Gastroesophageal sphincter (tissue), 3 donors: ENCODE results near the gene ANKRD35.

Source experiments
- EP300 ChIP-seq: sonication (generic); formaldehyde crosslinking; IDR thresholded peaks from one replicate; pipeline ENCODE4 v1.6.1; 2017; ENCODE audit warnings: antibody characterized with exemption, mild to moderate bottlenecking
- POLR2A ChIP-seq, 2 donors: fragments of 450-650 bp; IDR thresholded peaks; one replicate each; pipeline ENCODE4 v1.6.1; 2017; ENCODE audit warnings: antibody characterized with exemption in 2 of 2, mild to moderate bottlenecking in 2 of 2, moderate library complexity in 1 of 2
- POLR2AphosphoS5 ChIP-seq: sonication (generic); formaldehyde crosslinking; IDR thresholded peaks from one replicate; pipeline ENCODE4 v1.6.1; 2017; ENCODE audit warnings: antibody characterized with exemption
- TF ChIP-seq, protein P1 (sequence below), 4 experiments: fragments of 200-600 bp in 2 of 4; fragments of 450-650 bp in 2 of 4; sonication (generic) in 1 of 4; IDR thresholded peaks; one replicate each; pipeline ENCODE4 v1.5.1; 2017 to 2019; ENCODE audit warnings: antibody characterized with exemption in 4 of 4, mild to moderate bottlenecking in 2 of 4, moderate library complexity in 2 of 4

DNA sequence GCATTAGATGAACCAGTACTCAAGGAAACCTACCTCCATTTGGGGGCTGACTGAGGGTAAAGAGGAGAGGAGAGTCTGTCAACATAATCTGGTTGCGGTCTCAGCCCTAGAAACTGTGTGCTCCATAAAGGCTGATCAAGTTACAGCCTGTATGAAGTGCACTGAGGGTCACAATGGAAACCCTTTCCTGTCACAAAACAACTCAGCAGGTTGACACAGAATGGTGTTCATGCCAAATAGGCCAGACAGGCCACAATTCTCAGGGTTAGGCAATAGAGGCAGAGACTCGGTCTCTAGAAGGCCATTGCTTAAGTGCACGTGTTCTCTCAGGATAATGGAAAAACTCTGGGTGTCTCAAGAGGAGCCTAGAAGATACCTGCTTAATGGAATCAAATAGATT, 4.1 kb upstream of the ANKRD35 start:
- TF ChIP-seq, protein P1, sequence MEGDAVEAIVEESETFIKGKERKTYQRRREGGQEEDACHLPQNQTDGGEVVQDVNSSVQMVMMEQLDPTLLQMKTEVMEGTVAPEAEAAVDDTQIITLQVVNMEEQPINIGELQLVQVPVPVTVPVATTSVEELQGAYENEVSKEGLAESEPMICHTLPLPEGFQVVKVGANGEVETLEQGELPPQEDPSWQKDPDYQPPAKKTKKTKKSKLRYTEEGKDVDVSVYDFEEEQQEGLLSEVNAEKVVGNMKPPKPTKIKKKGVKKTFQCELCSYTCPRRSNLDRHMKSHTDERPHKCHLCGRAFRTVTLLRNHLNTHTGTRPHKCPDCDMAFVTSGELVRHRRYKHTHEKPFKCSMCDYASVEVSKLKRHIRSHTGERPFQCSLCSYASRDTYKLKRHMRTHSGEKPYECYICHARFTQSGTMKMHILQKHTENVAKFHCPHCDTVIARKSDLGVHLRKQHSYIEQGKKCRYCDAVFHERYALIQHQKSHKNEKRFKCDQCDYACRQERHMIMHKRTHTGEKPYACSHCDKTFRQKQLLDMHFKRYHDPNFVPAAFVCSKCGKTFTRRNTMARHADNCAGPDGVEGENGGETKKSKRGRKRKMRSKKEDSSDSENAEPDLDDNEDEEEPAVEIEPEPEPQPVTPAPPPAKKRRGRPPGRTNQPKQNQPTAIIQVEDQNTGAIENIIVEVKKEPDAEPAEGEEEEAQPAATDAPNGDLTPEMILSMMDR (IDR thresholded peaks at IDR 0.05), result no peak
- TF ChIP-seq POLR2A (IDR thresholded peaks at IDR 0.05) (no peak), POLR2AphosphoS5 (no peak), EP300 (no peak)
